ENCODE data around the gene AUP1. TPM values are rescaled to one million over a fixed set of nuclear protein-coding genes. Genes with fewer than 3 reads are reported as not detected.

Gene AUP1
- total and polyA plus RNA-seq, 2 experiments from 2014 or later = 98.7 to 105 TPM

- no peak overlapping the region for H2AFZ ChIP-seq
- H3K4me1 Mint-ChIP-seq = peaks cover 54% of the 10 kb centered on the region
- peak overlapping the region; percentile 69; the same call in 1 of the 2 replicates for H3K4me3 ChIP-seq
- peaks cover 51% of the 10 kb centered on the region for H3K4me1 ChIP-seq (ENCODE audit: insufficient read depth)
- peaks cover 100% of the 10 kb centered on the region for H3K27me3 Mint-ChIP-seq (ENCODE audit: insufficient read depth, low read depth, poor library complexity)
- peak overlapping the region; percentile 77; the same call in 1 of the 3 replicates for H3K4me3 Mint-ChIP-seq
- H3K27ac ChIP-seq (ENCODE audit: low read depth) = no peak overlapping the region
- no peak for ATAC-seq
- peaks cover 6% of the 10 kb centered on the region; the same call in 1 of the 2 replicates for H3K36me3 ChIP-seq (ENCODE audit: insufficient read depth)
- TF ChIP-seq REST (IDR thresholded peaks at IDR 0.05; ENCODE audit: unreplicated experiment) (no peak), CREB1 (CRISPR knock-in tag; IDR thresholded peaks at IDR 0.05; ENCODE audit: low read depth) (no peak), ZNF462 (CRISPR knock-in tag; IDR thresholded peaks at IDR 0.05) (no peak), ZNF114 (CRISPR knock-in tag; IDR thresholded peaks at IDR 0.05) (no peak), NANOG (IDR thresholded peaks at IDR 0.05; ENCODE audit: borderline replicate concordance) (no peak), JUNB (IDR thresholded peaks at IDR 0.05; ENCODE audit: unreplicated experiment) (no peak), POLR2AphosphoS5 (IDR thresholded peaks at IDR 0.05; ENCODE audit: low read depth) (no peak), STAT1 (IDR thresholded peaks at IDR 0.05; ENCODE audit: unreplicated experiment) (no peak), ZNF331 (CRISPR knock-in tag; IDR thresholded peaks at IDR 0.05; ENCODE audit: low read depth) (no peak)
- peak; percentile 51 for DNase-seq (ENCODE audit: low spot score)
- no peaks in the 10 kb centered on the region for H3K9me2 ChIP-seq (ENCODE audit: insufficient read depth)
- H3K27ac Mint-ChIP-seq = no peak overlapping the region
- H4K20me1 ChIP-seq (replicated peaks; ENCODE audit: insufficient read depth) = peaks cover 11% of the 10 kb centered on the region
- H3K9me3 Mint-ChIP-seq = no peaks in the 10 kb centered on the region
- peaks cover 100% of the 10 kb centered on the region for H3K27me3 ChIP-seq (ENCODE audit: insufficient read depth)
- H3K79me2 ChIP-seq (replicated peaks; ENCODE audit: insufficient read depth) = no peaks in the 10 kb centered on the region
- H3F3A ChIP-seq (replicated peaks; ENCODE audit: low read depth) = peaks cover 48% of the 10 kb centered on the region
- H3K4me2 ChIP-seq = peak overlapping the region; percentile 95; the same call in 1 of the 2 replicates
- H3K36me3 Mint-ChIP-seq (ENCODE audit: low read depth) = peaks cover 16% of the 10 kb centered on the region
Measured at GRCh38 chr2:74500578-74500946, 28.9 kb downstream of the AUP1 start.
